ENCODE measurements around the gene TWIST1.

TWIST1 gene

DNA sequence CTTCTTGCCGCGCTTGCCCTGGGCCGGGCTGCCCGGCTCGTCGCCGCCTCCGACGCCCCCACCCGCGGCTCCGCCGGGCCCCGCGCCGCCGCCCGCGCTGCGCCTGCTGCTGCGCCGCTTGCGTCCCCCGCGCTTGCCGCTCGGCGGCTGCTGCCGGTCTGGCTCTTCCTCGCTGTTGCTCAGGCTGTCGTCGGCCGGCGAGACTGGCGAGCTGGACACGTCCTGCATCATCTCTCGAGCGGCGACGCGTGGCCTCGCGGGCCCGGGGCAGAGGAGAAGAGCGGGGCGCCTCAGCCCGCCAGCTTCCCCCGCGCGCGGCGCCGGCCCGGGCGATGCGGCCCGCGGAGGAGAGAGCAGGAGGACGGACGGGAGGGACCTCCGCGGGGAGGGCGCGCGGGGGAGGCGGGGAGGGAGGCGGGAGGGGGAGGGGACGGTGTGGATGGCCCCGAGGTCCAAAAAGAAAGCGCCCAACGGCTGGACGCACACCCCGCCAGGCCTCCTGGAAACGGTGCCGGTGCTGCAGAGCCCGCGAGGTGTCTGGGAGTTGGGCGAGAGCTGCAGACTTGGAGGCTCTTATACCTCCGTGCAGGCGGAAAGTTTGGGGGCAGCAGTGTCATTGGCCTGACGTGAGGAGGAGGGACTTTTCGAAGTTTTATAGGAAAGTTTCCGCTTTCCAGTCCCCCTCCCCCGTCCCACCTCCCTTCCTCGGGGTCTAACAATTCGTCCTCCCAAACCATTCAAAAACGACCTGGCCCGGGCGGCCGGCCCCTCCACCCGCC lies at the start of gene TWIST1:
Gene TWIST1 (minus strand): TSS at position 546 of the 779 bp plus-strand sequence. CDS start 315 bp downstream, at position 231.
- DNase-seq (ENCODE audit: low read depth in 2 of 2) = no peak

DNA sequence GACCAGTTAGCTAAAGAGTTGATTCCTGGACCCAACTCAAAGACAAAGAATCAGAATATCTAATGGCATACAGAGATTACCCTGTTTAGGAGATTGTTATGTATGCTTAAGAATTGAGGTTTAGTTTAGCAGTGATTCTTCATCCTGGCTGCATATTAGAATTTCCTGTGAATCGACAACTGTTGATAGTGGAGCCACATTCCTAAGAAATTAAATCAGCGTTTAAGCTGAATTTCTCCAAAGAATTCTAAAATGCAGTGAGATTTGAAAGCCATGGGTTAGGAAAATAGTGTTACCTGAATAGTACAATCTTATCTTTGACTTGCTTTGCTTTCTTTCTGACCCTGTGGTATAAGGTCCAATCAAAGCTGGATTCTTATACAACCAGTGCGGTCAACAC lies 44.2 kb upstream of the TWIST1 start:
- DNase-seq (ENCODE audit: low read depth in 2 of 2) = no peak

DNA sequence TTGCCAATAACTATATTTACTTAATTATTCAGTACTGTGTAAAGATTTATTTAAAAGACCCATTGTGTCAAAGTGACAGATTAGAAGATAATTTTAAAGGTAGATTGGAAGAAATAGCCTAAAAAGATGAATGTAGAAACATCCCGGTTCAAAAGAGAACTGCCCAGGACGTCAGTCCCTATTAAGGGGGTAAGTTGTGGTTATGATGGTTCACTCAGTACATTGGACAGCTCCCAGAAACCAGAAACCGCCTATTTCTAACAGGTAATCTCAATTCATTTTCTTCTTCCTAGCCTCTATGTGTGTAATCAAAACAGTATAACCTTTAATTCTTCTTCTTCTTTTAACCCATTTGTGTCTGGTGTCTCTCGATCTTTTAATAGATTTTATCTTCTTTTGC lies 29.3 kb upstream of the TWIST1 start:
- DNase-seq (ENCODE audit: low read depth in 2 of 2) = no peak

DNA sequence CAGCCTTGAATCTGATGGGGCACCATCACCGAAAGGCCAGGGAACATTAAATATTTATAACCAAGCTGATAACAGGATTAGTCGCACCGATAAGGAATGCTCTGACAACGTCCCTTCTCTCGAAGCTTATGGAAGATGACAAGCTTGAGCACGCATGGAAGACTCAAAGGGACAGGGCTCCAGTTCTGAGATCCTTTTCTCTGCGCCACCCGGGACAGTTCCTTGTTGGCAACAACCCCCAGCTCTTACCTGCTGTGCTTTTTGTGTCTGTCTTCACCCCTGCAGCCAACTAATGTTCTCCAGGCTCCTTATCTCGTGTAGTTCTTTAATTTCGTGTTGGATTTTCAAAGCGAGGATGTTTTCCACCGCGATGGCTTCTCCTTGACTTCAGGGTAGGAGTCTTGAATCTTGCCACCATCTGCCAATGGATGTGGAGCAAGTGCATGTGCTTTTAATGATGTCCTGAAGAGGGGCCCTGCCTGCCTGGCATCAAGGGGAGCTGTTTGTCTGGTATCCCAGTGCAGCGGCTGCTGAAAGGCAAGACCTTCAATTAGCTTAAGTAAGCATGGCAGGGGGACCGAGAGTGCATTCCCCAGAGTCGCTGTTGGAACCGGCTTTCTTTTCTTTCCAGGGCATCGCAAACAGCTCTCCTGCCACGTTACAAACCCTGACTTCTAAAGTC lies 28.1 kb upstream of the TWIST1 start:
- DNase-seq (ENCODE audit: low read depth in 2 of 2) = no peak

DNA sequence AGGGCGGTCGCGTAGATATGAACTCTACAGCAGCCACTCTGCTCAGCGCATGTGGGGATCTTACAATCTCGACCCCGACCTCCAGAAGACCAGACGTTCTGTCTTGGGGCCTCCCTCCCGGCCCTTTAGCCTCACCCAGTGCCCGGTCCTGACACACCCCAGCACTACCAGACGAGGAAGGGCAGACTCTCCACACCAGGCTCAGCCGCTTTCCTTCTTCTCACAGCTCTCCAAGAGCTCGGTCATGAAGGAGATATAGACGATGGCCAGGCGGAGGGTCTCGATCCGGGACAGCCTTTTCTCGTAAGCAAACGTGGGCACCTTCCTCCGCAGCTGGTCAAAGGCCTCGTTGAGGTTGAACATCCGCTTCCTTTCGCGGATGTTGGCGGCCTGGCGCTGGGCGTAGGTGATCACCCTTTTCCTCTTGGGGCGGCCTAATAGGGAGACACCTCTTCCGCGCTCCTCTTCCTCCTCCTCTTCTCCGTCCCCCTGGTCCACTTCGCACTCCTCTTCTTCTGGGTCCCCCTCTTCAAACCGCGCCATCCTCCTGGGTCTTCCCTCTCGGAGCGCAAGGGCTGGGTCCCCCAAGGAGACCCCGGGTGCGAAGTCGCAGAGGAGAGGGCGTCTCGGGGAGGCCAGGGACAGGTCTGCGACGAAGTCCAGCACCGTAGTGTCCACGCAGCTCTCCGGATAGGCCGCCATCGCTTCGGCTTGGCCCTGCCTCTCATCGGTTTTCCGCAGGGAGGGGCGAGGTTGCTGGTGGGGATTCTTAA lies 27.4 kb upstream of the TWIST1 start, which contains the start of gene FERD3L:
Gene FERD3L (minus strand): TSS at position 761 of the 773 bp plus-strand sequence. CDS start 59 bp downstream, at position 702.
- DNase-seq (ENCODE audit: low read depth in 2 of 2) = no peak

DNA sequence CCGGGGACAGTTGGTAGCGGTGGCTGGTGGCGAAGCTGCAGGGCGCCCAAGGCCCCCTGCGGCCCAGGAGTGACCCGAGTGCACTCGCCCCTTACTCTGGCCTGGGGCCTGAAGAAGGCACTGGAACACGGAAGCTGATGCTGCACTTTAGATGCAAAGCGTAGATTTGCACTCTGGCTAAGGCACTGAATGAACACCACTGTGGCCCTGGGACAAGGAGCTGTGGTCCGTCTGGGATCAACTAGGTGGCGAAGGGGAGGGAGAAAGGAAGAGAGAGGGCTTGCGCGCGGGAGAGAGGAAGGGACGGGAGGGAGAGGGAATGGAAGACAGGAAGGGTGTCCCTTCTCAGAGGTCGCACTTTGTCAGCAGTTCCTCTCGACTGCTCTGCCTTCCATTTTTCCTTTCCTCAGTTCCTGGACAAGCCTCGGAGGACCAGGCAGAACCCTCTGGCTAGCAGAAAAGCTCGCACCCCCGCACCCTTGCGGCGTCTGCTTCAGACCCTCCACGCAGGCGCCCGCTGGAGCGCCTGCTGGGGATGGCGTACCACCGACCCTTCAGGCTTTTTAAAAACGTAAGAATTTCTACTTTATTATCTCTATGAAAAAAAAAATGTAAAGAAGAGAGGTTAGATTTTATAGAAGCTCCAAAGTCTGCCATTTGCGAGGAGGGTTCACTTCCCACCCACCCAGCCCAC lies 26.6 kb upstream of the TWIST1 start:
- DNase-seq (ENCODE audit: low read depth in 2 of 2) = no peak

DNA sequence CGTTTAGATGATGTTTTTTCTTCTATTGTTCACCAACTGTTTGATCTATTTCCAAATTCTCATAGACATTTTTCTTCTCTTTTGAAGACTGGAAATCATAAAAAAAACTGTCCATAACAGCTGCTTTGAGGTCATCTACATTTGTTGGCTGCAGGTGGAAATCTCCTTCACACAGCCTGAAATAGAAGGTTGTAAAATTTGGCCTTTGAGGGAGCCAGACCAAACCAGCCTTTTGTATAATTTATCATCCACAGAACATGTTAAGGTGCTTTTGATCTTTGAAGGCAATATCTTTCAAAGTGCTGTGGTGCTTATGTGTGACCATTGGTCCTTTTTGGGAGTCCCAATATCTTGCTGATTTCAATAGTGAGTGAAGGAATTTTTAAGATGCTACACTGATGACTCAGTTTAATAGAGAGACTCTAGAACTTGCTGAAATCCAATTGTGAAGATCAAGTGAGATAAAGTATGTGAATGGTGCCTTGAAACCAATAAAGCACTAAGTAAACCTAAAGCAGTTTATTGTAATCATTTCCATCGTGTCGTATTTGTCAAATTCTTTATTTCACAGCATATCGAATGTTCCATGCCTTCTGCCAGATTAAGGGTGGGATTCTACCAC lies 22.4 kb upstream of the TWIST1 start:
- DNase-seq (ENCODE audit: low read depth in 2 of 2) = no peak

DNA sequence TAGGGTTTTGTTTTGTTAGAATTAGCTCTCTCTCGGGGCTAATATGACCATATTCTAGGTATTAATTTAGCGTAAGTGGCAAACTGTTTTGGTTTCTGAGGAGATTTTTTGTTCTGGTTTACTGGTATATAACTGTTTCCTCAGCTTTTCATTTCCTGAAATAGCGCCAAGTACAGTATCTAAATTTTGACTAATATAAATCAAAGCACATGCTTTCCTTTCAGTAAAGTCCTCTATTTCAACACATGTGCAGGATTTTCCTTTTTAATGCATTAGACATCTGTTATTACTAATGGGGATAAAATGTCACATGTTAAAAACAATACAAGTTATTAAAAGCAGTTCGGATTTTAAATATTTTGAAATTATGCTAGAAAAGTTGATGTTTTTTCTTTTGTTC lies 16.4 kb upstream of the TWIST1 start:
- DNase-seq (ENCODE audit: low read depth in 2 of 2) = no peak

DNA sequence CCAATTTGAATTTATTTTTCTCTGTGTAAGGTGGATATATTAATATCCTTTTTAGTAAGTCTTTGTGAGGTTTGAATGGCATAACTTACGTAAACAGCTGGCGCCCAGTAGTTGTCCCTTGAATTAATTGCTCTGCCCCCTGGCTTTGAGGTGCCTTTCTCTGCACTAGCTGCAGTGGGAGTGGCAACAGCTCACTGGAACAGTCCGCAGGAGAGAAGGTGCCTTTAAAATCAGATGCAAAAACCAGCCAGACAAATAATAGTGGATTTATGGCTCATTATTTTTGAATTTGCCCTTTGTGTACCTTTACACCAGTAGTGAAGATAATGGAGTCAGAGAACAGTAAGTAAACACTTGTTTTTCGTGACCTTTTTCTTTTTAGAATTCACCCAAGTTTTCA lies 16.0 kb upstream of the TWIST1 start:
- DNase-seq (ENCODE audit: low read depth in 2 of 2) = no peak

DNA sequence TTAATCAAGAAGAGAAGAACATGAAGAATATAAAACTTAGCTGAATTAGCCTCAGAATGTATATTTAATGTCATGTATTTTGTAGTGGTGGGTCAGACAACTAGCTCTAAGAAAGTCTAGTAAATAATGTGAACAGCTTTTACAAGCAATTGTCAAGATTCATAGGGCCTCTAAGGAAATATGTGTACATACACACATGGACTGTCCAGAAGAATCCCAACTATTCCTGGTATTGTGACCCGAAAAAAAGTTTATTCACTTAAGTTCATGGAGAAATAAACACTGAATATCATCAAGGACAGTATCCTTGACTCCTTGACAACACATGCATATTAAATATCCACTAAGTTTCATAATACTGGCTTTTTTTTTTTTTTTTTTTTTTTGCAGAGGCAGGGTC lies 11.4 kb upstream of the TWIST1 start:
- no peak for DNase-seq (ENCODE audit: low read depth in 2 of 2)

DNA sequence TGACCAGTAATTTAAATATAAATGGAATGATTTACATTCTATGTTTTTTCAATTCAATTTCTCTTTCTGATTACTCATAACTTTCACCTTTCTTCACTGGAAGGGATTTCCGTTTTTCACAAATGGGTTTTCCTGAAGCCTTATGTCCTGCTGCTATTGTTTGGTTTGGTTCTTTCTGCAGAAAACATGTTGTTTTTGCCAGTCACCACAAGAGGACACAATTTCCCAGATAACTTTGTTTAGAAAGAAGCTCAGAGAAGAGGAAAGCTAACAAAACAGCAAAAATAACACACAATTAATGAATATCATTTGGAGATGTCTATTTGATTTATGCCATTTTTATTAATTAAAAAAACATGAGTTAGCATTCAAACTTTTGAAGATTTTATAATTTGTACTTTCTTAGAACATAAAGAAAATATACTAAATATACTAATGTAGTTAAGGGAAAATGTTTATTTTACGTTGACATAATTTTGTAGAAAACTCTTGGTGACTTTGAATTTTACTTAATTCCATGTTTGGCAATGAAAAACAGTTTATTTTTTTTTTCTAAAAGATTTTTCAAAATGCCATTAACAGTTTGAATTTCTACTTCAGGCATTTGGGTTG lies 4.6 kb upstream of the TWIST1 start:
- no peak for DNase-seq (ENCODE audit: low read depth in 2 of 2)

DNA sequence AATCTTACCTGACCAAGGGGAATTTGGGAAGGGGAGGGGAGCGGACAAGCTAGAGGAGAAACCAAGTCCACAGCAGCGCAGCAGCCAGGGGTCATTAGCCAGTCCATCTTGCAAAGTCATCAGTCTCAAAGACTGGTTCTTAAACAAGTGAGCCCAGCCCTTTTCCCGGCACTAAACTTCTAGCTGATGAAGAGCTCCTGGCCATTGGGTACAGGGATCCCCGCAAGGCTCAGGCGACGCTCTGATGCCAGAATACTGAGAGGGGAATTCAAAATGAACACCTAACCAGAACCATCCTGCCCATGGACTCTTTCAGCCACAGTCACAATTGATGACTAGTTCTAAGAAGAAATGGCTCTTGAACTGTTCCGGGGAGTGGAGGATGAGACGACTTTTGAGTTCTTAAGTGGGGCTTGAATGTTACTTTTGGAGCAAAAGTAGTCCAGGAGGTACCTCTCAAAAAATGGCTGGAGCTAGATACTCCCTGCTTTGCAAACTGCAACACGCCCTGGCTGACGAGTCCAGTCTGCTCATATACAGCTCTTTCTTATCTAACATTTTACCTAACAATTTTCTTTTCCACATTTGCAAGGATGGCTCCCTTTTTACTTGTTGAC lies 2.5 kb upstream of the TWIST1 start:
- no peak for DNase-seq (ENCODE audit: low read depth in 2 of 2)

DNA sequence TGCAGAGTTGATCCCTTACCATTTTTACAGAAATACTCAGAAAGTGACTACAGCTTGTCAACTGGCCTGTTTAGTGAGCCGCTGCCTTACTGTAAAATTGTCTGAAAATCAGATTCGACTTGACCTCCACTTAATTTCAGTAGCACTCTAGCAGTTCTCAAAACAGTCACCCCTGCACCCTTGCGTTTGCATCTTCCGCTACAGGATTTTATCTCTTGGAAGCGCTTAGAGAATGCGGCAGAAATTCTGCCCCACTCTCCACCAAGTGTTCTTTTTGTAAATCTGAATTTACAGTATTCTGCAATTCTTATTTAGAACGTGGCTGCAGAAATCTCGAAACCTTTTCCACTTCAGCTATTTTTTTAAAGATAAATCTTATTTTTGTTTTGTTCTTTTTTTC lies 1.9 kb upstream of the TWIST1 start:
- no peak for DNase-seq (ENCODE audit: low read depth in 2 of 2)

DNA sequence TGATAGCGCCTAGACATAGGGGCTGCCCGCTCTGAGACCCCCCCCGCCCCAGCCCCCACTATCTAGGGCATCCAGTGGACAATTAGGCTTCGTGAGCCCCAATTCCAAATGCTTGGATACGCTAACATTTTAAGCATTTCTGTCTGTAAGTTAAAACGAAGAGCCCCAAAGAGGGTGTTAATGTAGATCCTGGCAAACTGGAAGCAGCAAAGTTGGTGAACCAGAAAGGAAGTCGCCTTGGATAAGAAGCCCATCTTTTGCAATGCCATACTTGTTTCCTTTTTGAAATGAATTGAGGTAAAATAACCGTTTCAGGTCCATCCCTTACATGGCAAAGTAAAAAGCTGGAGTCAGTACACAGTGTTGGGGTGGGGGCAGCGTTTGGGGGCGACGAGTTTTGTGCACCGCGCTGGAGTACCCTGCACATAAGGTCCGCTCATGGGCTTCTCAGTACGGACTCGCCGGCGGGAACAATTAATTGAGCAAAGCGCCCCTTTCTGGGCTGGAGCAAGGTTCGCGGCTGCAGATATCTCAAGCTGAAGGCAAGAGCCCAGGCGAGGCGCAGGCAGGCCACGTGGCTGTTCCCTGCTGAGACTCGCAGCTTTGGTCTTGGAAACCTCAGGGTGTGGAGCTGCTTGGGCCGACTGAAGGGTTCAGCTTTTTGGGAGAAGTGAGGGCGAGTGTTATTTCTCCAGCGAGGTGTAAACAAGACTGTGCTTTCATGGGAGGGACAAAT lies 1.4 kb upstream of the TWIST1 start:
- DNase-seq (ENCODE audit: low read depth in 2 of 2) = no peak

DNA sequence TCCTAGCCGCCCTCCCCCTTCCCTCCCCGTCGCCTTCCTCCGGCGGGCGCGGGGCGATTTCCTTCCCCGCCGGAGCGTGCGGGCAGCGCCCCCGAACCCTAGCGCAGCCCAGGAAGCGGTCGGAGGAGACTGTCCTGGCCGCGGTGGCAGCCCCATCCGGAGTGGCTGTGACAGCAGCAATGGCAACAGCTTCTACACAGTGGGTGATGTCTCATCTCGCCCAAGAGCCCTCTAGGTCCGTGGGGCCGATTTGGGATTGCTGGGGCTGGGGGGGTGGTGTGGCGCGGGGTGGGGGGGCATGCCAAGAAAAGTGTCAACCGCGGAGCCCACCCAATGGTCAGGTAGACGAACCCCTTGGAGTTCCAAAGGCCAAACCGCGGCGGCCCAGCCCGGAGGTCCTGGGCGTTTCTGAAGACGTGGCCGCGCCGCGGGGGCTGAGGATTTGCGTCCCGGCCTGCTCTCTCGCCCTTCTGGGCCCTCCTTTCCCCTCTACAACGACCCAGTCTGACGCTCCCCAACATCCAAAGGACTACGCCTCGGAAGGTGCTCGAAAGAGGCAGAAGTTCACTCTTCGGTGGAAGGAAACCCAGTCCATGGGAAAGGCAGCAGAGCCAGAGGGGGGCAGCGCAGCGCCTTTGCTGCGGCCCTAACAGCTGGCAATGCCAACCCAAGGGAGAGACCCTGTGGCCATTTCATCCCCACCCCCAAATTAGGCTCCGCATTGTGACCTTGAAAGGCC lies 603 bp upstream of the TWIST1 start:
- DNase-seq (ENCODE audit: low read depth in 2 of 2) = no peak

DNA sequence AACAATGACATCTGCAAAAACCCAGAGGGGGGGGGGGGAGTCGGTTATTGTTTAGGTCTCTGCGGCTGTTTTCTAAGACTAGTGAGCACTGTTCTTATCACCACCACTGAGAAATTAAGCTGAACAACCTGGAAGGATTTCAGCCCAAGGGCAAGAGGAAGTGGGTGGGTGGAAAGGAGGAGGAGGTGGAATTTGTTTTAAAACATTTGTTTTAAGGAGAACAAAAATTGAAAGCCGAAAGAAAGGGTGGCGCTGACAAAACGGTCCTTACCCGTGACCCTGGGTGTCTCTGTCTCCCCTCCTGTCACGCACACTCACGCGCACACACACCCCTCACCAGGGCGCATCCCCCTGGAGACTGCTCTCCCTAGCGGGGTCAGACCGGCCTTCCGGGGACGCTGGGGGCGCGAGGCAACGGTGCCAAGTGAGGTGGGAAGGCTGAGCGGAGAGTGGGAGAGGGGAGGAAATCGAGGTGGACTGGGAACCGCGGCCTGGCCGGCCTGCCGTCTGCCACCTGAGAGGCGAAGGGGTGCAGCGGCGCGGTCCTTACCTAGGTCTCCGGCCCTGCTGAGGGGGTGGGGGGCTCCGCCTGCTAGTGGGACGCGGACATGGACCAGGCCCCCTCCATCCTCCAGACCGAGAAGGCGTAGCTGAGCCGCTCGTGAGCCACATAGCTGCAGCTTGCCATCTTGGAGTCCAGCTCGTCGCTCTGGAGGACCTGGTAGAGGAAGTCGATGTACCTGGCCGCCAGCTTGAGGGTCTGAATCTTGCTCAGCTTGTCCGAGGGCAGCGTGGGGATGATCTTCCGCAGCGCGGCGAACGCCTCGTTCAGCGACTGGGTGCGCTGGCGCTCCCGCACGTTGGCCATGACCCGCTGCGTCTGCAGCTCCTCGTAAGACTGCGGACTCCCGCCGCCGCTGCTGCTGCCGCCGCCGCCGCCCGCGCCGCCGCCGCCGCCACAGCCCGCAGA lies 1.0 kb downstream of the TWIST1 start:
- DNase-seq (ENCODE audit: low read depth in 2 of 2) = no peak

DNA sequence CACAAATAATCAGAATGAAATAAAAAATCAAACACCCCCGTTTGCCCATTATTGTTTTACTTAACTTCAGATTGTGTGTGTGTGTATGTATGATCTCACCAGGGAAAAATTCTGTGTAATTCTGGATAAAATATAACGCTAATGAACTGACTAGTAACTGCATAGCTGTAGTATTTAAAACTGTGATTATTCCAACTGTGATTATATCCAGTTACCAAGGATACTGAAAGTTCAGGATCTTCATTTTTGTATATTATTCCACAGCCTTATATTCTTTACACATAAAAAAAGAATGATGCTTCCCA lies 2.9 kb downstream of the TWIST1 start:
- no peak for DNase-seq (ENCODE audit: low read depth in 2 of 2)

DNA sequence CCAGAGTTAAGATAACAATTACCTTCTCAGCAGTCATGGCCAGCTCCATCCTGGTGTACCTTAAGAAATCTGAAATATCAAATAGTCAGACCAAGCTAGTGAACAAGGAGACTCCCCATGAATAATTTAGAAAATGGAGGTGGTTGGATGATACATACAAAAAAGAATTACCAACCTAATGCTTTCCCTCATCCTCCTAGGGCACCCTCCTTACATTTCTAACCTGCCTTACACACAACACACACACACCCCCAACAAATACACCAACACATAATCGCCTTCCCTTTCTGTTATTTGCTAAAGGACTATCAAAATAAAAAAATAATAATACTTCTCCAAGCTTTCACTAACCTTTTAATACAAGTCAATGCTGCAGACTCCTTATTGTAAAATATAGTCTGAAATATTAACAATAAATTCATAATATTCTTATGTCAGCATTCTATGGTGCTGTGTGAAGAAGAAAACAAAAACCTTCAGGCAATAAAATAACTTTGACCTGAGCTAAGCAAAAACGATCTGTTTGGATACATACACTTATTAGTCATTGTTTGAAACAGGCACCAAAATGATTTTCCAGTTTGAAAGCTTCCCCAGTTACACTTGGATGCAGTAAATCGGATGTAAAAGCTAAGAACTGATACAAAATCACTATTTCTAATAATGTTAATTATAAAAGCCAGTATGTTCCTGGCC lies 3.4 kb downstream of the TWIST1 start:
- DNase-seq (ENCODE audit: low read depth in 2 of 2) = no peak

Data from stimulated activated CD8-positive, alpha-beta memory T cell treated with anti-CD3 and anti-CD28 coated beads, Interleukin-2, amount 100 ng/mL, for 1 hour (primary cell).